SH-SY5Y (cell line): Measurements from ENCODE around the gene ADSL.

Source experiments
- GATA2 ChIP-seq: IDR thresholded peaks from 2 replicates; pipeline ENCODE4 v1.6.1; 2011; ENCODE audit warnings: mild to moderate bottlenecking, low read depth, low read length
- GATA3 ChIP-seq: IDR thresholded peaks from 2 replicates; pipeline ENCODE4 v1.6.1; 2011; ENCODE audit warnings: low read depth, mild to moderate bottlenecking, low read length, moderate library complexity

ADSL gene

GRCh38 chr22:40436505-40437431, 90.5 kb downstream of the ADSL start:
- TF ChIP-seq GATA3, result no peak
- TF ChIP-seq GATA2, result no peak
